ENCODE results near the gene RPL18A. TPM values are rescaled to one million over a fixed set of nuclear protein-coding genes. Genes with fewer than 3 reads are reported as not detected.

Gene RPL18A
- total RNA-seq, 4 donors from 2014 or later: 1,094 to 1,320 (median 1,226) TPM

DNA sequence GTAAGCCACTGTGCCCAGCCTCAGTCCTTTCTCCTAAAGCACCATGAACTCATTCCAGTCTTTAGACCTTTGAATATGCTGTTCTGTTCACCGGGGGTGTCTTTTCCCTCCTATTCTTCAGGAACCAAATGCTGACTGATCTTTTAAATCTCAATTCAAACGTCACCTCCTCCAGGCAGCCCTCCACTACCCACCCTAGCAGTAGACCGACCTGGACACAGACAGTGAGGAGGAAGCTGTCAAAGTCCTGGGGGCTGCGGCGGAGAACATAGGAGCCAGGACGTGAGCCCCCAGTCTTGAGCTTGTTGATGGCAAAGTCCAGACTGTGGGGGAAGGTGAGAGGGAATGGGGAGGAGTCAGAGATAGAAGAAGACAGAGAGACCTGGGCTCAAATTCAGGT lies 19.7 kb upstream of the RPL18A start:
- intact Hi-C loops (cut with DNase I; ENCODE audit: low total_unique reads): no loop called here
- in situ Hi-C loops (cut with MboI; ENCODE audit: low sequenced_read_pairs in 4 of 4): no loop called here
- Histone ChIP-seq H3K36me3 (no peaks in the 10 kb centered on the region), H3K27me3 (peaks cover 34 to 49% (median 42%) of the 10 kb centered on the region in 3 donors), H3K27ac (no peak overlapping the region), H3K9me3 (no peaks in the 10 kb centered on the region), H3K4me3 (no peak overlapping the region), H3K4me1 (no peaks in the 10 kb centered on the region)
- DNase-seq: no peak
- no peak for ATAC-seq
- TF ChIP-seq POLR2A (IDR thresholded peaks at IDR 0.05): no peak
- TF ChIP-seq, protein P1, sequence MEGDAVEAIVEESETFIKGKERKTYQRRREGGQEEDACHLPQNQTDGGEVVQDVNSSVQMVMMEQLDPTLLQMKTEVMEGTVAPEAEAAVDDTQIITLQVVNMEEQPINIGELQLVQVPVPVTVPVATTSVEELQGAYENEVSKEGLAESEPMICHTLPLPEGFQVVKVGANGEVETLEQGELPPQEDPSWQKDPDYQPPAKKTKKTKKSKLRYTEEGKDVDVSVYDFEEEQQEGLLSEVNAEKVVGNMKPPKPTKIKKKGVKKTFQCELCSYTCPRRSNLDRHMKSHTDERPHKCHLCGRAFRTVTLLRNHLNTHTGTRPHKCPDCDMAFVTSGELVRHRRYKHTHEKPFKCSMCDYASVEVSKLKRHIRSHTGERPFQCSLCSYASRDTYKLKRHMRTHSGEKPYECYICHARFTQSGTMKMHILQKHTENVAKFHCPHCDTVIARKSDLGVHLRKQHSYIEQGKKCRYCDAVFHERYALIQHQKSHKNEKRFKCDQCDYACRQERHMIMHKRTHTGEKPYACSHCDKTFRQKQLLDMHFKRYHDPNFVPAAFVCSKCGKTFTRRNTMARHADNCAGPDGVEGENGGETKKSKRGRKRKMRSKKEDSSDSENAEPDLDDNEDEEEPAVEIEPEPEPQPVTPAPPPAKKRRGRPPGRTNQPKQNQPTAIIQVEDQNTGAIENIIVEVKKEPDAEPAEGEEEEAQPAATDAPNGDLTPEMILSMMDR (IDR thresholded peaks at IDR 0.05 in 4 of 5, conservative IDR thresholded peaks at IDR 0.05 in 1 of 5): no peak

DNA sequence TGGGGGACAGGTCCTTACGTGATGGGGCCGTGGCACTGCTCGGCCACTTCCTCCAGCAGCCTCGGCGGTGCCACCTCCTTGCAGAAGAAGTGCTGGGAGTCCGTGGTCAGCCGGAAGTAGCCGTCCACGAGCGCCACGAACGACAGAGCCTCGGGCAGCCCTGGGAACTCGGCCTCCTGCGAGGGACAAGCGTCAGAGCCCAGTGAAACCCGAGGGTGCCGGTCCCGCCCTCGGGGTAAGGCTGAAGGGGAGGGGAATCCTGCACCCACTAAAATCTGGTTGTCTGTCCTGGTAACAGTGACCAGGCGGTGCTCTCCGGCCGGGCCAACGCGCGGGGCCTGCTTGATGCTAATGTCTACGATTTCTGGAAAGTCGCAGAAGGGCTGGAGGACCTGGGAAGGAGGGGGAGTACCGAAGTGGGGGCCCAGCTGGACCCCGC lies 18.3 kb upstream of the RPL18A start:
- Histone ChIP-seq H3K4me1 (no peaks in the 10 kb centered on the region), H3K9me3 (no peaks in the 10 kb centered on the region), H3K36me3 (no peaks in the 10 kb centered on the region), H3K4me3 (no peak overlapping the region), H3K27me3 (peaks cover 31 to 60% (median 49%) of the 10 kb centered on the region in 3 donors), H3K27ac (no peak overlapping the region)
- TF ChIP-seq, protein P1 (IDR thresholded peaks at IDR 0.05 in 4 of 5, conservative IDR thresholded peaks at IDR 0.05 in 1 of 5): no peak
- TF ChIP-seq POLR2A (IDR thresholded peaks at IDR 0.05): no peak
- in situ Hi-C loops (cut with MboI; ENCODE audit: low sequenced_read_pairs in 4 of 4) (no loop called here), intact Hi-C loops (cut with DNase I; ENCODE audit: low total_unique reads) (no loop called here)
- ATAC-seq (no peak), DNase-seq (no peak)

DNA sequence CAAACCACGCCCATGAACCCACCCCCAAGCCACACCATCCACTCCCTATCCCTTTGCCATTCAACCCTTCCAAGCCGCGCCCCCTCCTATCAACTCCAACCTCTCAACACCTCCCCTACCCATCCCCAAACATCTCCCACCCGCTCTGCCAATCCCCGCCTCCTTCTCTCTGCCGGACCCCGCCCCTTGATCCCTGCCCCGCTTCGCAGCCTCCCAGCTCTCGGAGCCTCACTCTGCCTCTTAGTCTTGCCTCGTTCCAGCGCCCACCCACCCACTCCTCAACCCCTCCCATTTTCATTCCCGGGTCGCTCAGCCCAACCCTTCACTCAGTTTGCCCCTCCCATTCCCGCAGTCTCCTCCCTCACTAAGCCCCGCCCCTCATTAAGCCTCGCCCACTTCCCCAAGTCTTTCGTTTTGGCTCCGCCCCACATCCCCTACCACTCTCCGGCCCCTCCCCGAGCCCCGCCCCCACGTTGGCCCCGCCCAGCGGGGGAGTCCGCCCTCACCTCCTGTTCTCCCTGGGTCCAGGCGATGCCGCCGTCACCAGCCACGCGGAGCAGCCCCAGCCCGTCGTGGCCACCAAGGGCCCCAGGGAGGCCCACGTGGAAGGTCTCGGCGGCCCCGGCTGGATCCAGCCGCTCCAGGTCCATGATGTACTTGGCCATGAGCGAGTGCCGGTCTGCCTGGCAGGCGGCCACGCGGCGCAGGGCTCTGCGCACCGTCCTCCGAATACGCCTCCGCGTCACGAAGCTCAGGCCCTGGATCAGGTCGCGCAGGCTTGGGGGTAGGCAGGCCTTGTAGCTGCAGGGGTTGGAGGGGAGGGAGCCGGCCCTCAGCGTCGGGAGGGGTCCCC lies 17.7 kb upstream of the RPL18A start:
- intact Hi-C loops (cut with DNase I; ENCODE audit: low total_unique reads): no loop called here
- Histone ChIP-seq H3K27ac (no peak overlapping the region), H3K4me1 (no peaks in the 10 kb centered on the region), H3K4me3 (peak overlapping the region in 3 of 4 donors; percentile 2 to 27 (median 24)), H3K36me3 (no peaks in the 10 kb centered on the region), H3K27me3 (peaks cover 35 to 66% (median 56%) of the 10 kb centered on the region in 3 donors), H3K9me3 (no peaks in the 10 kb centered on the region)
- peak; percentile 22 to 35 for DNase-seq
- in situ Hi-C loops (cut with MboI; ENCODE audit: low sequenced_read_pairs in 4 of 4): no loop called here
- ATAC-seq: peak in 1 of 2 donors; percentile 26
- TF ChIP-seq, protein P1 (IDR thresholded peaks at IDR 0.05 in 4 of 5, conservative IDR thresholded peaks at IDR 0.05 in 1 of 5): no peak
- no peak for TF ChIP-seq POLR2A (IDR thresholded peaks at IDR 0.05)

DNA sequence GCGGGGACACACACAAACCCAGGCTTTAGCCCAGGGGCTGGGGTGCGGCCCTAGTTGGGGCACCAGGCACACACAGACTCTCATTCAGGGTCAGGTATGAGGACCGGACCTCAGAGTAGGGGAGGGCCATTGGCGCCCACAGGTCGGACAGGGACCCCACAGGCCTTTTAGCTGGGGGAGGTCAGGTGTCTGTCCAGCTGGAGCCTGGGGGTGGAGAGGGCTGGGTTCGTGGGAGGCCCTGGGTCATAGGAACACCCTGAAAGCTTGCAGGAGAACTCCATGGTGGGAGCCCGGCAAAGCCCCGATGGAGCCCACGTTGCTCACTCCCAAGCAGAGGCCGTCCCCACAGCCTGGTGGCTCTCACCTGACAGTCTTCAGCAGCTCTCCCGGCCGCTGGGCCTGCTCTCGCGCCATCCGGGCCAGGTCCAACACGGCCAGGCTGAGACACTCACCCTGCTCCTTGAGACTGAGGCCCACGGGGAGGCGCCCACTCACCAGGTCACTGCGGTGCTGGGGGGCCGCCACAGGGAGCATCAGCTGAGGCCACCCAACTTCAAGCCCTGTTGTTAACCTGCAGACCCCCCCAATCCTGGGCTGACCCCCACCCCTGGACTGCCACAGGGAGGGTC lies 16.9 kb upstream of the RPL18A start:
- no peak for ATAC-seq
- in situ Hi-C loops (cut with MboI; ENCODE audit: low sequenced_read_pairs in 4 of 4): no loop called here
- intact Hi-C loops (cut with DNase I; ENCODE audit: low total_unique reads): no loop called here
- no peak for DNase-seq
- Histone ChIP-seq H3K27ac (no peak overlapping the region), H3K36me3 (no peaks in the 10 kb centered on the region), H3K4me1 (no peaks in the 10 kb centered on the region), H3K4me3 (peak overlapping the region in 2 of 4 donors; percentile 2 to 27), H3K9me3 (no peaks in the 10 kb centered on the region), H3K27me3 (peaks cover 38 to 72% (median 63%) of the 10 kb centered on the region in 3 donors)
- TF ChIP-seq POLR2A (IDR thresholded peaks at IDR 0.05): no peak
- TF ChIP-seq, protein P1 (IDR thresholded peaks at IDR 0.05 in 4 of 5, conservative IDR thresholded peaks at IDR 0.05 in 1 of 5): no peak

Measured in gastrocnemius medialis (tissue), 4 donors.